K562 (cell line): ENCODE data around the gene ZNF487. TPM values are rescaled to one million over a fixed set of nuclear protein-coding genes. Genes with fewer than 3 reads are reported as not detected.

Source experiments
- ARHGAP35 ChIP-seq: fragments of 450-650 bp; IDR thresholded peaks from 2 replicates; pipeline ENCODE4 v1.6.1; 2018; ENCODE audit not compliant: partially characterized antibody
- CUX1 ChIP-seq: fragments of 200-800 bp; sonication (Bioruptor generic); IDR thresholded peaks from 2 replicates; pipeline ENCODE4 v1.6.1; 2016; ENCODE audit warnings: missing genetic modification characterization, missing compliant biosample characterization
- ETS1 ChIP-seq: conservative IDR thresholded peaks from 2 replicates; pipeline ENCODE4 v1.6.1; 2011; ENCODE audit warnings: low read depth, mild to moderate bottlenecking, low read length; ENCODE audit not compliant: control insufficient read depth
- KDM4B ChIP-seq, 2 experiments: fragments of 450-650 bp in 1 of 2; sonication (generic) in 1 of 2; IDR thresholded peaks; 2 replicates each; pipeline ENCODE4 v1.6.1; 2016 to 2017; ENCODE audit warnings: borderline replicate concordance in 2 of 2, antibody characterized with exemption in 1 of 2, low read depth in 1 of 2, mild to moderate bottlenecking in 1 of 2
- MBD2 ChIP-seq: sonication (generic); IDR thresholded peaks from 2 replicates; pipeline ENCODE4 v1.6.1; 2016; ENCODE audit warnings: low read depth, borderline replicate concordance
- PYGO2 ChIP-seq: fragments of 450-650 bp; IDR thresholded peaks from 2 replicates; pipeline ENCODE4 v1.6.1; 2016; ENCODE audit warnings: mild to moderate bottlenecking, missing genetic modification characterization, moderate library complexity, missing compliant biosample characterization
- RBM14 ChIP-seq: fragments of 200-400 bp; formaldehyde crosslinking; IDR thresholded peaks from 2 replicates; pipeline ENCODE4 v1.6.1; 2018; ENCODE audit warnings: low read depth, mild to moderate bottlenecking, low read length, moderate library complexity, borderline replicate concordance; ENCODE audit not compliant: insufficient read depth
- ZNF3 ChIP-seq: fragments of 250-450 bp; sonication (Bioruptor Pico); IDR thresholded peaks from 2 replicates; pipeline ENCODE4 v1.5.0; 2021; ENCODE audit warnings: mild to moderate bottlenecking, moderate library complexity
- polyA plus RNA-seq, 8 experiments: library from polyadenylated mRNA; depleted of rRNA in 4 of 8; stranded (reverse) in 5 of 8; unstranded in 3 of 8; fragments of >200 nt; fragmentation: Nextera tagmentation in 2 of 8; fragmentation: Illumina TruSeq in 1 of 8; extraction: Ambion mirVana in 2 of 8; extraction: Trizol in 1 of 8; gene quantifications; 2 replicates each; pipeline versions ENCODE4 v1.2.1 to v1.2.3, GENCODE V29; 2011 to 2014; ENCODE audit warnings: inconsistent platforms in 1 of 8, missing spikeins in 1 of 8
- total RNA-seq, 7 experiments: library from RNA; depleted of rRNA in 6 of 7; stranded (reverse); fragments of >200 nt in 6 of 7; fragmentation: Illumina TruSeq in 2 of 7; extraction: Trizol in 2 of 7; gene quantifications; 2 replicates each; pipeline versions ENCODE4 v1.2.1 to v1.2.3, GENCODE V29; 2011 to 2021; ENCODE audit warnings: low replicate concordance in 1 of 7

ZNF487 gene
- total and polyA plus RNA-seq, 9 of the 15 experiments (the other 6 are each of a cell fraction or from before 2014, with no cell fraction given): 1.9 to 6.5 (median 4.2) TPM

- peak; percentile 96 for TF ChIP-seq ETS1
- no peak for TF ChIP-seq RBM14
- peak; percentile 85 for TF ChIP-seq PYGO2 (tag)
- TF ChIP-seq KDM4B (IDR thresholded peaks at IDR 0.05; ENCODE audit: borderline replicate concordance in 2 of 2, low read depth in 1 of 2): no peak
- TF ChIP-seq CUX1 (CRISPR knock-in tag): peak; percentile 91
- TF ChIP-seq ARHGAP35: no peak
- peak; percentile 62; the same call in 1 of the 2 replicates for TF ChIP-seq ZNF3 (CRISPR knock-in tag)
- peak; percentile 94 for TF ChIP-seq MBD2
These were observed 18.8 kb upstream of the ZNF487 start (continued) for GRCh38 chr10:43417950-43418768.
